Neuronal stem cell (in vitro differentiated cells): Measurements from ENCODE around the gene FRRS1L.

Source experiments
- DNase-seq: peaks from one replicate; pipeline ENCODE4 v3.0.0-alpha.2; 2013; ENCODE audit warnings: low spot score
- H2AFZ ChIP-seq: one replicate; pipeline ENCODE4 v1.6.1; 2013; ENCODE audit warnings: mild to moderate bottlenecking, low read length, inconsistent platforms
- H2AK5ac ChIP-seq: 2 replicates; pipeline ENCODE4 v1.6.1; 2013; ENCODE audit warnings: low read depth, mild to moderate bottlenecking, inconsistent platforms, low read length, moderate library complexity, mixed read lengths
- H2BK120ac ChIP-seq: 2 replicates; pipeline ENCODE4 v1.6.1; 2013; ENCODE audit warnings: low read depth, mild to moderate bottlenecking, inconsistent platforms, low read length, moderate library complexity, mixed read lengths
- H2BK12ac ChIP-seq: one replicate; pipeline ENCODE4 v1.6.1; 2013; ENCODE audit warnings: low read length, inconsistent platforms
- H2BK15ac ChIP-seq: 2 replicates; pipeline ENCODE4 v1.6.1; 2013; ENCODE audit warnings: mild to moderate bottlenecking, low read length, inconsistent platforms, mixed read lengths
- H2BK5ac ChIP-seq: one replicate; pipeline ENCODE4 v1.6.1; 2013; ENCODE audit warnings: inconsistent platforms, mild to moderate bottlenecking, low read length, moderate library complexity
- H3K14ac ChIP-seq: one replicate; pipeline ENCODE4 v1.6.1; 2013; ENCODE audit warnings: low read length, inconsistent platforms
- H3K18ac ChIP-seq: 2 replicates; pipeline ENCODE4 v1.6.1; 2013; ENCODE audit warnings: low read length, inconsistent platforms
- H3K23ac ChIP-seq: 2 replicates; pipeline ENCODE4 v1.6.1; 2013; ENCODE audit warnings: low read depth, mild to moderate bottlenecking, mixed read lengths, low read length, inconsistent platforms; ENCODE audit not compliant: poor library complexity
- H3K27ac ChIP-seq: replicated peaks from 3 replicates; pipeline ENCODE4 v1.5.1; 2013; ENCODE audit warnings: low read length, inconsistent platforms
- H3K27me3 ChIP-seq, 3 experiments: 2 replicates each; pipeline ENCODE4 v1.6.1; 2013; ENCODE audit warnings: low read length in 3 of 3, mild to moderate bottlenecking in 2 of 3, inconsistent platforms in 1 of 3, low read depth in 1 of 3, mixed read lengths in 1 of 3, moderate library complexity in 1 of 3; ENCODE audit not compliant: control insufficient read depth in 3 of 3, insufficient read depth in 3 of 3
- H3K36me3 ChIP-seq, 2 donors: replicated peaks in 1 of 2; 2 replicates each; pipeline ENCODE4 v1.6.1; 2013; ENCODE audit warnings: low read length in 2 of 2; ENCODE audit not compliant: control insufficient read depth in 2 of 2, insufficient read depth in 2 of 2
- H3K4ac ChIP-seq: 2 replicates; pipeline ENCODE4 v1.6.1; 2013; ENCODE audit warnings: inconsistent platforms, mild to moderate bottlenecking, low read length, moderate library complexity
- H3K4me1 ChIP-seq, 2 donors: 1 replicate in 1 of 2; 2 replicates in 1 of 2; pipeline ENCODE4 v1.6.1; 2013; ENCODE audit warnings: low read length in 2 of 2, low read depth in 1 of 2; ENCODE audit not compliant: control insufficient read depth in 2 of 2, insufficient read depth in 1 of 2
- H3K4me2 ChIP-seq: one replicate; pipeline ENCODE4 v1.6.1; 2013; ENCODE audit warnings: mild to moderate bottlenecking, low read length, inconsistent platforms; ENCODE audit not compliant: insufficient read depth, poor library complexity, severe bottlenecking
- H3K4me3 ChIP-seq, 2 donors: 2 replicates each; pipeline ENCODE4 v1.5.1; 2013; ENCODE audit warnings: low read length in 2 of 2, mild to moderate bottlenecking in 2 of 2, inconsistent platforms in 1 of 2, moderate library complexity in 1 of 2
- H3K79me1 ChIP-seq: one replicate; pipeline ENCODE4 v1.6.1; 2013; ENCODE audit warnings: low read depth, mild to moderate bottlenecking, inconsistent platforms, low read length, moderate library complexity
- H3K9ac ChIP-seq: one replicate; pipeline ENCODE4 v1.6.1; 2013; ENCODE audit warnings: mild to moderate bottlenecking, low read depth, low read length, inconsistent platforms; ENCODE audit not compliant: poor library complexity
- H3K9me3 ChIP-seq, 2 donors: replicated peaks in 1 of 2; 2 replicates each; pipeline versions ENCODE3 to v1.6.1; 2013; ENCODE audit warnings: low read length in 2 of 2, mild to moderate bottlenecking in 2 of 2, inconsistent platforms in 1 of 2, low read depth in 1 of 2, mixed read lengths in 1 of 2, moderate library complexity in 1 of 2; ENCODE audit not compliant: control insufficient read depth in 2 of 2, insufficient read depth in 1 of 2
- H4K8ac ChIP-seq: one replicate; pipeline ENCODE4 v1.6.1; 2013; ENCODE audit warnings: low read depth, mild to moderate bottlenecking, inconsistent platforms, low read length, moderate library complexity
- H4K91ac ChIP-seq: one replicate; pipeline ENCODE4 v1.6.1; 2013; ENCODE audit warnings: low read length, low read depth, mild to moderate bottlenecking, inconsistent platforms; ENCODE audit not compliant: poor library complexity
- WGBS, 2 donors: extraction: QIAGEN DNeasy Blood & Tissue Kit; methylation state at CpG; one replicate each; pipeline ENCODE4 v1.1.7; 2013; ENCODE audit warnings: missing lambda C conversion rate in 2 of 2, mixed read lengths in 1 of 2; ENCODE audit not compliant: insufficient read length in 2 of 2, insufficient replicate concordance in 1 of 2; ENCODE audit errors: extremely low coverage in 2 of 2; 5-methylcytosine and 5-hydroxymethylcytosine counted together

The FRRS1L gene

GRCh38 chr9:109134167-109134578, 32.9 kb downstream of the FRRS1L start:
- Histone ChIP-seq H3K4ac (no peak overlapping the region), H3K27me3 (peaks cover 0 to 8% (median 0%) of the 10 kb centered on the region in 3 experiments), H2AFZ (no peak overlapping the region), H3K14ac (no peak overlapping the region), H2BK5ac (no peak overlapping the region), H3K4me2 (no peak overlapping the region), H3K36me3 (no peaks in the 10 kb centered on the region), H4K8ac (no peak overlapping the region), H2BK120ac (no peak overlapping the region), H3K27ac (no peak overlapping the region), H3K9ac (no peak overlapping the region), H3K9me3 (no peaks in the 10 kb centered on the region), H2AK5ac (no peak overlapping the region), H3K23ac (no peak overlapping the region), H3K4me3 (no peak overlapping the region), H2BK15ac (no peak overlapping the region), H3K18ac (no peak overlapping the region), H4K91ac (no peak overlapping the region), H2BK12ac (no peak overlapping the region), H3K79me1 (no peaks in the 10 kb centered on the region), H3K4me1 (no peaks in the 10 kb centered on the region)
- WGBS, 2 donors: no CpG with 5 or more reads among the region's 1 CpG
- no peak for DNase-seq

DNA sequence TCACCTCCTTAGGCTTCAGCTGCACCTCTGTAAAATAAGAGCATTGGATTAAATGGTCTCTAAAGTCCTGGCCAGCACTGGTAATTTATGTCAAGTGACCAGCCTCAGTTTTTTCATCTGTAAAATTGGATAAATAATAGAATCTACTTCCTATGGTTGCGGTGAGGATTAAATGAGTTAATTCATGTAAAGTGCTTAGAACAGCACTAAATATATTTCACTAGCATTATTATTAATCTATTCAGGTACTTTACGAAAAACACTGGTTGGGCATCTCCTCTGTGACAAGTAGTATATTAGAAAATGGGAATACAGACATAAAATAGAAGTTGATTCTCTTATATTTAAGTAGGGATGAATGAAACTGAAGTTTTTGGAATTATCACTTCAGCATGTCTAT, 33.5 kb downstream of the FRRS1L start:
- H2BK15ac ChIP-seq: no peak overlapping the region
- H3K4ac ChIP-seq: no peak overlapping the region
- no peak overlapping the region for H4K8ac ChIP-seq
- H2BK12ac ChIP-seq: no peak overlapping the region
- H3K9me3 ChIP-seq: no peaks in the 10 kb centered on the region
- H4K91ac ChIP-seq: no peak overlapping the region
- no peaks in the 10 kb centered on the region for H3K4me1 ChIP-seq
- H3K4me3 ChIP-seq: no peak overlapping the region
- no peak overlapping the region for H3K23ac ChIP-seq
- WGBS, 2 donors: no CpG with 5 or more reads among the region's 2 CpGs
- DNase-seq: no peak
- no peak overlapping the region for H2AK5ac ChIP-seq
- no peaks in the 10 kb centered on the region for H3K79me1 ChIP-seq
- no peaks in the 10 kb centered on the region for H3K36me3 ChIP-seq
- no peak overlapping the region for H3K9ac ChIP-seq
- H2BK120ac ChIP-seq: no peak overlapping the region
- no peak overlapping the region for H3K14ac ChIP-seq
- no peak overlapping the region for H2AFZ ChIP-seq
- H2BK5ac ChIP-seq: no peak overlapping the region
- peaks cover 0 to 8% (median 0%) of the 10 kb centered on the region in 3 experiments for H3K27me3 ChIP-seq
- no peak overlapping the region for H3K4me2 ChIP-seq
- no peak overlapping the region for H3K18ac ChIP-seq
- no peak overlapping the region for H3K27ac ChIP-seq

GRCh38 chr9:109132567-109133021, 34.5 kb downstream of the FRRS1L start:
- H3K4ac ChIP-seq: no peak overlapping the region
- H3K27me3 ChIP-seq: peaks cover 0 to 9% (median 0%) of the 10 kb centered on the region in 3 experiments
- no peak overlapping the region for H2AFZ ChIP-seq
- no peak overlapping the region for H4K91ac ChIP-seq
- no peak overlapping the region for H2BK12ac ChIP-seq
- no peaks in the 10 kb centered on the region for H3K36me3 ChIP-seq
- H3K9me3 ChIP-seq: no peaks in the 10 kb centered on the region
- H3K18ac ChIP-seq: no peak overlapping the region
- H2BK15ac ChIP-seq: no peak overlapping the region
- H3K23ac ChIP-seq: no peak overlapping the region
- H3K14ac ChIP-seq: no peak overlapping the region
- H3K27ac ChIP-seq: no peak overlapping the region
- DNase-seq: no peak
- H3K4me3 ChIP-seq: no peak overlapping the region
- H3K79me1 ChIP-seq: no peaks in the 10 kb centered on the region
- H2AK5ac ChIP-seq: no peak overlapping the region
- H3K4me2 ChIP-seq: no peak overlapping the region
- no CpG with 5 or more reads among the region's 2 CpGs for WGBS, 2 donors
- H3K4me1 ChIP-seq: no peaks in the 10 kb centered on the region
- no peak overlapping the region for H3K9ac ChIP-seq
- no peak overlapping the region for H2BK120ac ChIP-seq
- no peak overlapping the region for H4K8ac ChIP-seq
- no peak overlapping the region for H2BK5ac ChIP-seq

- no peak overlapping the region for H3K27ac ChIP-seq
- no peaks in the 10 kb centered on the region for H3K4me1 ChIP-seq
- no peak overlapping the region for H2BK5ac ChIP-seq
- no peaks in the 10 kb centered on the region for H3K36me3 ChIP-seq
- no peak overlapping the region for H3K23ac ChIP-seq
- H3K18ac ChIP-seq: no peak overlapping the region
- no CpG with 5 or more reads among the region's 6 CpGs for WGBS, 2 donors
- H3K9me3 ChIP-seq: no peaks in the 10 kb centered on the region
- no peak overlapping the region for H3K4me3 ChIP-seq
- H2AFZ ChIP-seq: no peak overlapping the region
- no peak overlapping the region for H4K8ac ChIP-seq
- H3K27me3 ChIP-seq: peaks cover 0 to 23% (median 0%) of the 10 kb centered on the region in 3 experiments
- no peak overlapping the region for H4K91ac ChIP-seq
- no peak overlapping the region for H2BK15ac ChIP-seq
- no peak overlapping the region for H3K14ac ChIP-seq
- H2BK120ac ChIP-seq: no peak overlapping the region
- H3K9ac ChIP-seq: no peak overlapping the region
- H3K4me2 ChIP-seq: no peak overlapping the region
- H2BK12ac ChIP-seq: no peak overlapping the region
- no peaks in the 10 kb centered on the region for H3K79me1 ChIP-seq
- no peak overlapping the region for H3K4ac ChIP-seq
- DNase-seq: no peak
- no peak overlapping the region for H2AK5ac ChIP-seq
Observed at GRCh38 chr9:109129470-109130197, 37.4 kb downstream of the FRRS1L start.
